HG02970 (cell line): ENCODE measurements around the gene SLC36A3.
"Not testable (repeated sequence)": the region's sequence is repeated elsewhere in the genome, so short reads cannot be mapped to it uniquely, and the experiment has no call there.

Experiments used
- ATAC-seq: cut with Tn5 transposase; IDR thresholded peaks from one replicate; pipeline ENCODE4 v1.9.1; 2021; ENCODE audit warnings: mild to moderate bottlenecking, moderate library complexity, moderate number of reproducible peaks; ENCODE audit not compliant: unreplicated experiment, low FRiP score

Gene SLC36A3

GRCh38 chr5:151309821-151310220 lies 6.3 kb upstream of the SLC36A3 start:
- ATAC-seq, result not testable (repeated sequence)

DNA sequence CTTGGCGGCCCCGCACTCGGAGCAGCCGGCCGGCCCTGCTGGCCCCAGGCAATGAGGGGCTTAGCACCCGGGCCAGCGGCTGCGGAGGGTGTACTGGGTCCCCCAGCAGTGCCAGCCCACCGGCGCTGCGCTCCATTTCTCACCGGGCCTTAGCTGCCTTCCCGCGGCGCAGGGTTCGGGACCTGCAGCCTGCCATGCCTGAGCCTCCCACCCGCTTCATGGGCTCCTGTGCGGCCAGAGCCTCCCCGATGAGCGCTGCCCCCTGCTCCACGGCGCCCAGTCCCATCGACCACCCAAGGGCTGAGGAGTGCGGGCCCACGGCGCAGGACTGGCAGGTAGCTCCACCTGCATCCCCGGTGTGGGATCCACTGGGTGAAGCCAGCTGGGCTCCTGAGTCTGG lies 5.7 kb upstream of the SLC36A3 start:
- not testable (repeated sequence) for ATAC-seq

DNA sequence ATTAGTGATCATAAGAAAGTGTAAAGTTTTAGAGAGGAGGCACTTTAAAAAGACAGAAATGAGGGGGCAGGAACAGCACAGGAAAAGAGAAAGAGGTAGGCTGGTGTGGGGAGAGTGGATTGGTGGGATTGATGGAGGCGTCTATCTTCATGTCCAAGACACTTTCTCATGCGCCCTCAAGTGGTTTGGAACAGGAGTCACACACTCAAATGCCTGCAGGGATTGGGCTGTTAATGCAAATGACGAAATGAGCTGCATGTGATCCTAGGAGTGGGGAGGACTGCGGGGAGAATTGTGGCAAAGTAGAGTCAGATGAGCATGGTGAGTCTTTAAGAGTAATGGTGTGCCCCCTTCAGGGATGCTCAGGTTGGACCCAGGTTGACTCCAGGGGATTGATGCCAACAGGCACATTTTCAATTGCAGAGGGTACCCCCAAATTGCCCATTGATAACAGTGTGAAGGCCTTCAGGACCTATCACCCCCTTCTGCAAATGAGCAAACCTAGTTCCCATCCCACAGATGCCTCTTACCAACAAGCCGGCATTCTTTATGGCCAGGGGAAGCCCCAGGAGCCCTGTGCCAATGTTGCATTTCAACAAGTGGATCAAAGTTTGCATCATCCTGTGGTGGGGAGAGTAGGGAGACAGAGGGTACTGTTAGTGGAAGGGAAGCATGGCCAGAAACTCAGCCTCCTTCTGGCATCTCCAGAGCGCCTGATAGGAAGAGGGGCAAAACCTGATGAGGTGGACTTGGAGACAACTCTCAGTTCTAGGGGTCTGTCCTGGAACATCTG lies 5.3 kb downstream of the SLC36A3 start:
- no peak for ATAC-seq

DNA sequence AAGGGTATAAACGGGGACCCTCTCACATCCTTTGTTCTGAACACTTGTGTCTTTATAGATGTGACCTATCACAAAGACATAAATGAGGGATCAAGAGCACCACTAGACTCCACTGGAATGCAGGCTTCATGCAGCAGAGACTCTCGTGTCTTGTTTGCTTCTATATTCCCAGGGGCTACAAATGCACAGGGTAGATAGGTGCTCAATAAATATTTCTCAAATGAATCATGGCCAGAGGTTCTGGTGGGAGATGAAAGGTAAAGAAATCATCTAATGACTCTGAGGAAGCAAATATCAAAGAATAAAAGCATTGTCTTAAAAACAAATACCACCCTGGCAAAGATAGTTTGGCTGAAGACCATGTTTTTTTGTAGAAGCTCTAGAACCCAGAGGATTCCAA lies 6.6 kb downstream of the SLC36A3 start:
- no peak for ATAC-seq

- ATAC-seq, result no peak
Measured at GRCh38 chr5:151296478-151296830, 7.1 kb downstream of the SLC36A3 start.

DNA sequence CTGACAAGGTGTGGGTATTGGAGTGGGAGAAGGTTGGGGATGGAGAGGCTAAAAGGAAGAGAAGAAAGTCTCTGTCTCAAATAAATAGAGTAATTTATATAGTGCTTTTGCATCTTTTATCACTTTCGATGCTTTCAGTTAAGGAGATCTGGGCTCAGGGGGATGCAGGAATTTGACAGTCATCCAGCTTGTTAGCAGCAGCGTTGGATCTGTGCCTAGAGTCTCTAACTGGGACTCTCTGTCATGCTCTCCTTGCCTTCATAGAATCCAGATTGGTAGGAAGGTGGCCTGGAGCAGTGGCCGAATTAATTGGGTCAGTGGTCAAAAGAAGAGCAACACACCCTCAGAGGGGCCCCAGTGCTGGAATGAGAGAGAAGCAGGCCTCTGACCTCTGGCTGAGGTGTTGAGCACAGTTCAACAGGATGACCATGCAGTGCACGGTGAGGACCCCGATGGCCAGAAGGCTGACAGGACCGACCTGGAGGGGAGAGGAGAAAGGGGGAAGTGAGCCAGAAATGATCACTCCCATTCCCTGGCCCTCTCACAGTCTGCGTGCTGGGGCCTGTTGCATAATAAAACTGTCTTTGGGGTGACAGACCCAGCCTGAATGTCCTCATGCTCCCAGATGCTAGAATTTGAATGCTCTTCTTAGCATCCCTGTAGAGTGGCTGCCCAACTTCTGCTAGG lies 7.6 kb downstream of the SLC36A3 start:
- ATAC-seq, result no peak

DNA sequence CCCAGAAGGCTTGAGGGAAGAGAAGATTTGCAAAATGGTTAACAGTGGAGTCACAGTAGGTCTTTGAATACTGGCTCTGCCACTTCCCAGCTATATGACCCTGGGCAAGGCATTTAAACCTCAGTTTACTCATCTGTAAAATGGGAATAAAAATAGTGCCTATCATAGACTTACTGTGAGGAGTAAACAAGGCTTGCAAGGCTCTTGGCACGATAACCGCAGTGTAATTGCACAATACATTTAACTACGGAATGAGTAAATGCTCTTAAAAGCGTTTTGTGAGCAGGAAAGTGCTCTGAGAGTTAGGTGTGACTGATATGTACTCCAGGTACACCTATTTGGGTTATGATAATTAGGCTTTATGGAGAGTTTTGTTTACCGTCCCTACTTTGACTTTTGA lies 8.4 kb downstream of the SLC36A3 start:
- ATAC-seq, result no peak

DNA sequence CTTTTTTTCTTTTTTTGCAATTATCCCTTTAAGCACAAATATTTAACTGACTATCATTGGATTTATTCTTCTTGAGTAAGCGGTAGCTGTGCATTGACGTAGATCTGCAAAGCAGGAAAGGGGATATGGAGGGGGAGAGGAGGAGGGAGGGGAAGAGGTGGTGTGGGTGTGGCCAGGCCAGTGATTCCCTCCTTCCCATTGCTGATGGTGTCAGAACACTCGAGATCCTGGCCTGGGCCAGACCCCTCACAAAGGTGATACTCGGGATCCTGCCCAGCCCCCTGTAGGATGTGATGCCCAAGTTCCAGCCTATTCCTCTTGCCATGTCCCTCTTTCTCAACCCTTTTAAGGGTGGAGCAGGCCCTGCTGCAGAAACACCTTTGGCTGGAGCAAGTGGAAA lies 9.9 kb downstream of the SLC36A3 start:
- no peak for ATAC-seq

- no peak for ATAC-seq
Measured at GRCh38 chr5:151288180-151288579, 15.4 kb downstream of the SLC36A3 start.

GRCh38 chr5:151286246-151286645 lies 17.3 kb downstream of the SLC36A3 start:
- ATAC-seq, result no peak

- no peak for ATAC-seq
Measured at GRCh38 chr5:151285683-151286082, 17.9 kb downstream of the SLC36A3 start.

- ATAC-seq, result no peak
Measured at GRCh38 chr5:151284392-151284967, 19.1 kb downstream of the SLC36A3 start.

DNA sequence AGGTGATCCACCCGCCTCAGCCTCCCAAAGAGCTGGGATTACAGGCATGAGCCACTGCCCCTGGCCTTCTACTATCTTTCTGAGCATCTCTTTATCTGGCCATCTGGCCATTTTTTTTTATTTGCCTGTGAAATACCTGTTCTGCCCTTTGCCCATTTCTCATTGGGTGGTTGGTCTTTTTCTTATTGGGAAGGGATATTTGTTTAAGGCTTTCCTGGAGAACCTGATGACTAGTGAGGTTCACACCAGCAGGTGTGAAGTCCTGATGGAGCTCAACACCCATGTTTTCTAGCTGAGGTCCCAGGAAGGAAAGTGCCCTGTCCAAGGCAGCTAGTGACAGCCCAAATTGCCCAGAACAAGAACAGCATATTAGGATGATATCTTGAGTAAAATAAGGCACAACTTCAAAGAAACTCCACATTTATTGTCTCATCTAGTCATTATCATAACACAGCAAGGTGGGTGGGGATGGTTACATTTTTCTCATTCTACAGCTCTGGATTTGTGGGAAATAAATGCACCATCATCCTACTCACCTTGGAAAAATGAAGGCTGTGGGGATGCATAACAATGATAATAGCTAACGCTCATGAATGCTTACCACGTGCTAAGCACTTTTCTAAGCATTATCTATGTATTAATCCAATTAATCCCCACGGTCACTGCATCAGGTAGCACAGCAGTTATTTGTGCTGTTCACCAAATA lies 20.3 kb downstream of the SLC36A3 start:
- no peak for ATAC-seq

GRCh38 chr5:151281001-151281639 lies 22.4 kb downstream of the SLC36A3 start:
- ATAC-seq, result no peak

GRCh38 chr5:151280443-151280842 lies 23.1 kb downstream of the SLC36A3 start:
- no peak for ATAC-seq

- no peak for ATAC-seq
Measured at GRCh38 chr5:151278845-151279244, 24.7 kb downstream of the SLC36A3 start.

GRCh38 chr5:151275803-151276202 lies 27.8 kb downstream of the SLC36A3 start:
- no peak for ATAC-seq

DNA sequence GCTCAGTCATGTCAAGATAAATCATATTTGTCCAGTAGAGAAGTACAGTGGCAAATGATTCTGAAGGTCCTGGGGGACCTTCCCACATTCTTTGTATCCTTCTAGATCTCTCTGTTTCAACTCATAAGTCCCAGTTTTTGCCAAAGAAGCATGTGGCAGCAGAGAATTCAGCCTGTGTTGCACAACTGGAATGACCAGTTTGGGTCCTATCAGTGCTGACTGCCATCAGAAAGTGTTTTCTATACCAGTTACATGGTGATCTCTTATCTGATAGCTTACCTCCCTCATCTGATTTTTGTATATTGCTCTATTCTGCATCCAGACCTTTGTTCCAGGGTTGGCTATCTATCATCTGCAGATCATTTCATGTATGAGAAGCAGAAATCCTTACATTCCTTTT lies 28.9 kb downstream of the SLC36A3 start:
- no peak for ATAC-seq

- ATAC-seq, result no peak
Measured at GRCh38 chr5:151271336-151271735, 32.2 kb downstream of the SLC36A3 start.

DNA sequence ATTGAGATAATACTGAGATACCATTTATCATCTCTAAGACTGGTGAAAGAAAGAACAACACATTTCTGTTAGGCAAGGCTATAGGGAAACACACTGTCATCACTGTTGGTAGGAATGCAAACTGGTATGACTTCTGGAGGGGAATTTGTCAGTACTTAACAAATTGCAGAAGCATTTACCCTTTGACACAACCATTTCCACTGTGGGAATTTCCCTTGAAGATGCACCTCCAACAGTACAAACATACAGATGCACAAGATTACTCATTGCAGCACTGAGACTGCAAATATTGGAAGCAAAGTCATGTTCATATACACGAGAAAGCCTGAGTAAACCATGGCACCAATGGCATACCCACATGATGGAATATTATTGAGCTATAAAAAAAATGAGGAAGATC lies 33.0 kb downstream of the SLC36A3 start:
- ATAC-seq, result peak; percentile 71
